Placental epithelial cell (primary cell): ENCODE measurements around the gene WNT10A. TPM values are rescaled to one million over a fixed set of nuclear protein-coding genes. Genes with fewer than 3 reads are reported as not detected.

ENCODE experiments used
- small RNA-seq: library from RNA; depleted of rRNA; stranded (forward); fragments of <200 nt; gene quantifications from one replicate; pipeline ENCODE3, GENCODE V24; 2012
- total RNA-seq: library from RNA; depleted of rRNA; stranded (reverse); fragments of >200 nt; gene quantifications from 2 replicates; pipeline ENCODE4 v1.2.3, GENCODE V29; 2012

WNT10A gene
- under 0.01 and 0.11 TPM in 2 replicates for total RNA-seq

GRCh38 chr2:218880102-218880858 is at the start of gene WNT10A:
WNT10A (plus strand) TSS chr2:218880852; CDS start chr2:218880996, 144 bp downstream.

GRCh38 chr2:218831378-218831990 is 49.2 kb upstream of the WNT10A start, which contains the start of gene PRKAG3:
PRKAG3 (minus strand) TSS chr2:218831803.

GRCh38 chr2:218859556-218859987 is 21.1 kb upstream of the WNT10A start, which contains the start of gene WNT6:
WNT6 (plus strand) TSS chr2:218859805; CDS start chr2:218860038, 233 bp downstream.

Small RNA genes lying within 50 kb of the gene (small RNA-seq; reads per million reads assigned to genes)
- not detected for gene RNU6-642P

Other genes starting within 250 kb of the WNT10A start
- gene ZNF142, start 221.2 kb upstream of the WNT10A start, total RNA-seq = 12.2 and 15.5 TPM in 2 replicates
- 13.0 and 26.8 TPM in 2 replicates for gene BCS1L, start 221.2 kb upstream of the WNT10A start, total RNA-seq
- gene RNF25, start 208.8 kb upstream of the WNT10A start, total RNA-seq = 24.3 and 54.3 TPM in 2 replicates
- gene STK36, start 208.8 kb upstream of the WNT10A start, total RNA-seq = 31.4 and 34.3 TPM in 2 replicates
- 17.0 and 17.3 TPM in 2 replicates for gene TTLL4, start 170.0 kb upstream of the WNT10A start, total RNA-seq
- 1.1 and 2.4 TPM in 2 replicates for gene CYP27A1, start 98.7 kb upstream of the WNT10A start, total RNA-seq
- gene PRKAG3, start 49.0 kb upstream of the WNT10A start, total RNA-seq = not detected in 2 replicates
- 1.1 and 21.2 TPM in 2 replicates for gene WNT6, start 21.0 kb upstream of the WNT10A start, total RNA-seq
- not detected in 2 replicates for gene CDK5R2, start 78.8 kb downstream of the WNT10A start, total RNA-seq
- not detected in 2 replicates for gene FEV, start 104.3 kb downstream of the WNT10A start, total RNA-seq
- gene CRYBA2, start 112.6 kb downstream of the WNT10A start, total RNA-seq = not detected in 2 replicates
- not detected in 2 replicates for gene CFAP65, start 160.7 kb downstream of the WNT10A start, total RNA-seq
- gene IHH, start 180.1 kb downstream of the WNT10A start, total RNA-seq = under 0.01 TPM in 1 of 2 replicates, not detected in the other